Central memory CD4-positive, alpha-beta T cell (primary cell): ENCODE measurements around the gene SLC37A1.

Experiments used
- DNase-seq: peaks from one replicate; pipeline ENCODE4 v3.0.0; 2022

The SLC37A1 gene

GRCh38 chr21:42546433-42546832, 32.8 kb downstream of the SLC37A1 start:
- no peak for DNase-seq

- no peak for DNase-seq
Measured at GRCh38 chr21:42547001-42547905, 33.6 kb downstream of the SLC37A1 start.

DNA sequence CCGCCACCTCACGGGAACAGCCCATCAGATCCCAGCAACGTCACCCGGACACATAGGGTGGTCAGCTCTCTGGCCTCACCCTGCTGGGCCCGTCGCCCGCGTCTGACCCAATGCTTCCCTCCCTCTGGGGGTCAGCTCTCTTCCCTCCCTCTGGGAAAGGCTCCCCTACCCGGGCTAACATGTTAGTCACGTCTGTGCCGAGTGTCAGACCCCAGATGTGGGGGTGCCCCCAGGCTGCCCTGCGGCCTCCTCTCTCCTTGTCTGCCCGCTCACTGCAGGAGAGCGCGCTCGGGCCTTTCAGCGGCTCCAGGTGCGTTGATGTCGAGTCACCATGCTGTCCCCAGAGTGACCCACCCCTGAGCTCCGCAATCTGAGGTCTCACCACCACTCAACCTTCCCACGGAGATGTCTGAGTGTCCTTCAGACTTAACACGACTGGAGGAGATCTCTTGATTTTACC, 34.3 kb downstream of the SLC37A1 start:
- DNase-seq: no peak

GRCh38 chr21:42548687-42549406, 35.2 kb downstream of the SLC37A1 start:
- DNase-seq: no peak

- DNase-seq: no peak
Measured at GRCh38 chr21:42550817-42551216, 37.2 kb downstream of the SLC37A1 start.

DNA sequence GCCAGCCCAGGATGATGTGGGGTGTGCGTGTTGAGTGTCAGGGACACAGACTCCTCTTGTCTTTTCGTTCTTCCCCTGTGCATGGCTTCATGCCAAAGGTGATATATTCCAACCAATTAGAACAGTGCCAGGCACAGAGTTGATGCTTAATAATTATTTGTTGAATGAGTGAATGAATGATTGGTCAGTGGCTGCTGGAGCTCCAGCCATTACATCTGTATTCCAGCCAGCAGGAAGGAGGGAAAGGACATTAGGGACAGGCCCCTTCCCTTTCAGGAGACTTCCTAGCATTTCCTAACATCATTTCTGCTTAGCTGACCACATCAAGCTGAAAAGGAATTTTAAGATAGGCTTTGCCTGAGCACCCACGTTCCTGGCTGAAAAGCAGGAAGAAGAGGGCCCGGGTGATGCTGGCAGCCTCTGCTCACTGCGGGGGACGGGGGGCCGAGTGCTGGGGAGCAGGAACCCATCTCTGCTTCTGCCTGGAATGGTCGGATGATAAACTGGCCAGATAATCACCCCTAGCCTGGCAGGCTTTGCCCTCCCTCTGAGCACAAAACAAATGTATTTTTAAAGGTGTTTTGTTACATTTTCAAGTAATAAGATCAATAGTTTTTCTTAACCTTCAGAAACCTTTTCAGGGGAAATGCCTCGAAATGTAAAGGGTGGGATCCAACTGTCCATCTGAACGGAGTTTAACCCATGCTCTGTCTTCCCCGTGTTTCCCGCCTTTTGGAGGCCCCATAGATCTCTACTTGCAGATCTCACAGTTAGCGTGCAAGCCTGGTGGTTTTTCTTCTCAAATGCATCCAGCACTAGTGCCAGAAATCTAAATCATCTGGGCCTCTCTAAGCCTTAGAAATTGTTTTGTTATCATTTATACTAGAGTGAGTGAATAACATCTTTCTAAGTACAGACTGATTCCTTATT, 39.0 kb downstream of the SLC37A1 start:
- DNase-seq: no peak

GRCh38 chr21:42553435-42553834, 39.8 kb downstream of the SLC37A1 start:
- no peak for DNase-seq

- no peak for DNase-seq
Measured at GRCh38 chr21:42554251-42554961, 40.8 kb downstream of the SLC37A1 start.

DNA sequence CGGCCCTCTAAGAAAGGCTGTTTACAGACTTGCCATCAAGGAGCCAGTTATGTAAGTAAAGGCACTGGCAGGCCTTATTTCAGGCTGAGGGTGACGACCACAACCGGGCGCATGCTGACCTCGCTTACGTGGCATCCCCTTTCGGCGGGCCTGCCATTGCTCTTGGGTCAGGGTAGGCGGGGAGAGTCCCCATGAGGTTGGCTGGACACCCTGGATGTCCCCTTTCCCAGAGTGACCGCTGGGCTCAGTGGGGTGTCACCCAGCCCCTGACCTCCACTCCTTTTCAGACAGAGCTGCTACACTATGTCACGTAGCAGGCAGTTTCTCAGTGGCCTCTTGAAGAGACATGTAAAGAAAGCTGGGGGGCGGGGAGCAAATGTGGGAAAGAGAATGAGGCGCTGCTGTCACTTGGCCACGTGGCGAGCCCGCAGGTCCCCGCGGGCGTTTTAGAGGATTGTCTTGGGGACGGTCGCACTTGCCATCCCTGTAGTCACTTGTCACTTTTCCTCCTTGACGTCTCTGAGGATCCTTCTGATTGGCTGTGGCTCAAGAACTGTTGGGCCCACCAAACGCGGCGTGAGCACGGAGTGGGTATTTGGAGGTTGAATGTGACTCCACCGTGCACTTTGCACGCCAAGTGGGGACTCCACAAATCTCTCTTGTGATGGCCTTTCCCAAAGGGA, 42.2 kb downstream of the SLC37A1 start:
- no peak for DNase-seq

DNA sequence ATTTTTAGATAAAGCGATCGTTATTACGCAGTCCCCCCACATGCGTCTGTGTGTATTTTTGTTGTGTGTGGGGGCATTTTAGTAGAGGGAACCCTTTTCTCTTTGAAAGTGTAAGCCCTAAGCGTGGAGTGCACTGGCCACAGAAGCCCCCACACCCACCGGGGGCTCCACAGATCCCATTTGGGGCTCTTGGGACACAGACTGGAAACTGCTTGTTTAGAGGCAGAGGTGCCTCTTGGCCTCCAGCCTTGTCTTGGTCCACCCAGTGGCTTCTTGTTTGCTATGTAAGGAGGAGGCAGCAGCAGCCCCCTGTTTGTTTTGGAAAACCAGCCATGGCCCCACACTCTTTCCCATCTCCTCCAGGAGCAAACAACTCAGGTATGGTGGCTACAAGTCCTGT, 42.8 kb downstream of the SLC37A1 start:
- DNase-seq: no peak

GRCh38 chr21:42556960-42557359, 43.3 kb downstream of the SLC37A1 start:
- DNase-seq: no peak

DNA sequence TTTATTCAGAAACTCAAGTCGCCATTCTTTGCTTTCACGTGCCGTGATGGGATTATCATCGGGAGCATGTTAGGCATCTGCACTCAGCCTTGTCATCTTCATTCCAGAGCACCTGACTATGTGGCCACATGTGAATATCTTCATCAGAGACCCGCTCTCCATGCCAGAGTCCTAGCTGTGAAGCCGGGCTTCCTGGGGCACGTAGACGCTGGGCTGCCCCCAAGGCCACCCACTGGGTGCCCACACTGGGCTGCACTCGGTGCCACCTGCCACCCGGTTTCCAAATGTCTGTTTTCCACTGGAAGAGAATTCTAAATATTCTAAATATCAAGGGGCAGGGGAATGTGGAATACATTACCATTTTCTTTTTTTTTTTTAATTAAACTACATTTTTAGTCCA, 43.8 kb downstream of the SLC37A1 start:
- no peak for DNase-seq

- DNase-seq: no peak
Measured at GRCh38 chr21:42558368-42558767, 44.7 kb downstream of the SLC37A1 start.

- DNase-seq: no peak
Measured at GRCh38 chr21:42558846-42559245, 45.2 kb downstream of the SLC37A1 start.

- no peak for DNase-seq
Measured at GRCh38 chr21:42559326-42559725, 45.7 kb downstream of the SLC37A1 start.

GRCh38 chr21:42560517-42561179, 47.0 kb downstream of the SLC37A1 start:
- no peak for DNase-seq

- DNase-seq: no peak
Measured at GRCh38 chr21:42561762-42562650, 48.4 kb downstream of the SLC37A1 start.

DNA sequence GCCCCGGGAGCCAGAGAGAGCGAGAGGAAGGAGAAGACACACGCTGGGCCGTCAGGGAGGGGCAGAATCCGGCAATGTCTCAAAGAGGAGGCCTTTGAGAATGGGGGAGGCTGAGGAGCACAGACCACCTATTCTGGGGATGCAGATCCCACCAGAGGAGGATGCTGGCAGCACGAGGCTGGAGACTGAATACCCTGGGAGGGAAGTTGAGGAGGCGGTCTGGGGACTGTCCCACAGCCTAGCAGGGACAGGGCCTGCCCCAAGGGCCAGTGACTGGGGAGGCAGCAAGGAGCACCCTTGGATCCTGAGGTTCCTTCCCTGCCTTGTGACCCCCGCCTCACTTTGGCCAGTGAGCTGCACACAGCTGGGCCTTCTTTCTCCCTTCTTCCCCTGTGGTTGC, 49.2 kb downstream of the SLC37A1 start:
- no peak for DNase-seq

DNA sequence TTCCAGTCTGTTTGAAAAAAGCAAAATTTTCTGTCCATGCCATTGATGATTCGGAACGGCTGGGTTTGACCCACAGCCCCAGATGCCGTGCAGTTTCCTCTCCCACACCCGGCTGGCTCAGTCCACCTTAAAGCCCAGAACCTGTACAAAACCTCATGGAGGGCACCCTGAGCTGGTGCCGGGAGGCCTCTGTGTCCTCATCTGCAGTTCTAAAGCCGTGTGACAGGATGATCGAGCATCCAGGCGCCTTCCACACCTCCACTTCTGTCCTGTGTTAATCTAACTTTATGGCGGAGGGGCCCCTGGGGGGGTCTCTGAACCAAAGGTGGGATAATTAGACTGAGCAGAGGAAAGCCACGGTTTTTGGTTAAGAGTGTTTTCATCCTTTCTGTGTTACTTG, 49.6 kb downstream of the SLC37A1 start:
- DNase-seq: no peak

- no peak for DNase-seq
Measured at GRCh38 chr21:42563686-42564085, 50.0 kb downstream of the SLC37A1 start.
